Astrocyte (in vitro differentiated cells and primary cell): ENCODE results near the gene PLK4. TPM values are rescaled to one million over a fixed set of nuclear protein-coding genes. Genes with fewer than 3 reads are reported as not detected.

ENCODE experiments used
- DNase-seq: peaks from one replicate; pipeline ENCODE4 v3.0.0-alpha.2; 2010; ENCODE audit warnings: low read depth
- FAIRE-seq: peaks from 2 replicates; lab custom pipeline; 2011; peaks lifted over from hg19 to GRCh38; lab: Jason Lieb, UNC
- H2AFZ ChIP-seq: 2 replicates; pipeline ENCODE4 v1.6.0; 2012; ENCODE audit warnings: low read depth, low read length, inconsistent platforms
- H3K27ac ChIP-seq: 2 replicates; pipeline ENCODE4 v1.5.1; 2011; ENCODE audit warnings: low read depth, low read length, inconsistent platforms
- H3K27me3 ChIP-seq: 2 replicates; pipeline ENCODE4 v1.6.0; 2011; ENCODE audit warnings: low read length, inconsistent platforms; ENCODE audit not compliant: insufficient read depth
- H3K36me3 ChIP-seq: 2 replicates; pipeline ENCODE4 v1.5.1; 2011; ENCODE audit warnings: low read length, inconsistent platforms; ENCODE audit not compliant: insufficient read depth
- H3K4me1 ChIP-seq: 2 replicates; pipeline ENCODE4 v1.5.1; 2011; ENCODE audit warnings: low read length, inconsistent platforms; ENCODE audit not compliant: insufficient read depth
- H3K4me2 ChIP-seq: 2 replicates; pipeline ENCODE4 v1.6.0; 2012; ENCODE audit warnings: low read length, inconsistent platforms
- H3K4me3 ChIP-seq: 2 replicates; pipeline ENCODE4 v1.5.1; 2011; ENCODE audit warnings: low read depth, mild to moderate bottlenecking, low read length, inconsistent platforms; ENCODE audit not compliant: insufficient read depth
- H3K79me2 ChIP-seq: 2 replicates; pipeline ENCODE4 v1.6.0; 2012; ENCODE audit warnings: mild to moderate bottlenecking, low read length, inconsistent platforms; ENCODE audit not compliant: insufficient read depth
- H3K9ac ChIP-seq: 2 replicates; pipeline ENCODE4 v1.6.0; 2012; ENCODE audit warnings: mild to moderate bottlenecking, low read length, inconsistent platforms
- H3K9me3 ChIP-seq: 2 replicates; pipeline ENCODE4 v1.5.1; 2012; ENCODE audit warnings: low read depth, mild to moderate bottlenecking, low read length, inconsistent platforms; ENCODE audit not compliant: insufficient read depth
- H4K20me1 ChIP-seq: 2 replicates; pipeline ENCODE4 v1.6.0; 2012; ENCODE audit warnings: low read length, inconsistent platforms; ENCODE audit not compliant: insufficient read depth
- H3K27ac Mint-ChIP-seq: one replicate; pipeline ENCODE4 v1.8.0; 2021; ENCODE audit warnings: mild to moderate bottlenecking, mixed read lengths; ENCODE audit not compliant: unreplicated experiment
- H3K27me3 Mint-ChIP-seq: one replicate; pipeline ENCODE4 v1.8.0; 2021; ENCODE audit warnings: low read depth, mixed read lengths; ENCODE audit not compliant: unreplicated experiment
- H3K36me3 Mint-ChIP-seq: one replicate; pipeline ENCODE4 v1.8.0; 2021; ENCODE audit warnings: low read depth, mixed read lengths; ENCODE audit not compliant: unreplicated experiment
- H3K4me1 Mint-ChIP-seq: one replicate; pipeline ENCODE4 v1.8.0; 2021; ENCODE audit warnings: low read depth, mixed read lengths; ENCODE audit not compliant: unreplicated experiment
- H3K4me3 Mint-ChIP-seq: one replicate; pipeline ENCODE4 v1.8.0; 2021; ENCODE audit warnings: mild to moderate bottlenecking, moderate library complexity, mixed read lengths; ENCODE audit not compliant: unreplicated experiment
- H3K9me3 Mint-ChIP-seq: one replicate; pipeline ENCODE4 v1.8.0; 2021; ENCODE audit warnings: mild to moderate bottlenecking, mixed read lengths; ENCODE audit not compliant: unreplicated experiment
- CTCF ChIP-seq: IDR thresholded peaks from 2 replicates; pipeline ENCODE4 v1.5.1; 2011; ENCODE audit warnings: low read depth, mild to moderate bottlenecking, inconsistent platforms, low read length, moderate library complexity; ENCODE audit not compliant: insufficient read depth
- EZH2 ChIP-seq: IDR thresholded peaks from 2 replicates; pipeline ENCODE4 v1.6.1; 2012; ENCODE audit warnings: mild to moderate bottlenecking, low read length, inconsistent platforms; ENCODE audit not compliant: insufficient read depth
- total RNA-seq: library from RNA; stranded (reverse); gene quantifications from 2 replicates; pipeline ENCODE4 v1.2.1, GENCODE V29; 2021

Gene PLK4
- total RNA-seq, 1 donor from 2014 or later, result 2.8 TPM

GRCh38 chr4:127857641-127858040, 23.1 kb upstream of the PLK4 start:
- Mint-ChIP-seq H3K9me3 (peaks cover 9% of the 10 kb centered on the region), H3K27ac (peak overlapping the region; percentile 6), H3K4me1 (peaks cover 18% of the 10 kb centered on the region), H3K36me3 (peaks cover 4% of the 10 kb centered on the region), H3K27me3 (no peaks in the 10 kb centered on the region), H3K4me3 (no peak overlapping the region)
- no peak for DNase-seq
- no peak overlapping the region for H3K27ac ChIP-seq
- H3K4me2 ChIP-seq, result no peak overlapping the region
- H3K4me3 ChIP-seq, result no peak overlapping the region
- TF ChIP-seq CTCF (no peak), EZH2 (no peak)
- no peak overlapping the region for H2AFZ ChIP-seq
- no peak overlapping the region for H3K9ac ChIP-seq
- no peaks in the 10 kb centered on the region for H3K79me2 ChIP-seq
- no peaks in the 10 kb centered on the region for H4K20me1 ChIP-seq
- H3K27me3 ChIP-seq, result no peaks in the 10 kb centered on the region
- H3K36me3 ChIP-seq, result no peaks in the 10 kb centered on the region
- H3K4me1 ChIP-seq, result peaks cover 12% of the 10 kb centered on the region
- no peak for FAIRE-seq
- H3K9me3 ChIP-seq, result no peaks in the 10 kb centered on the region

- Histone ChIP-seq H3K4me2 (no peak overlapping the region), H3K4me1 (peaks cover 12% of the 10 kb centered on the region), H3K9me3 (no peaks in the 10 kb centered on the region), H3K27ac (no peak overlapping the region), H3K9ac (no peak overlapping the region), H3K36me3 (no peaks in the 10 kb centered on the region), H4K20me1 (no peaks in the 10 kb centered on the region), H2AFZ (no peak overlapping the region), H3K27me3 (no peaks in the 10 kb centered on the region), H3K4me3 (no peak overlapping the region), H3K79me2 (no peaks in the 10 kb centered on the region)
- H3K36me3 Mint-ChIP-seq, result peaks cover 3% of the 10 kb centered on the region
- no peaks in the 10 kb centered on the region for H3K9me3 Mint-ChIP-seq
- no peak overlapping the region for H3K4me3 Mint-ChIP-seq
- DNase-seq, result no peak
- H3K27ac Mint-ChIP-seq, result no peak overlapping the region
- no peak for FAIRE-seq
- peaks cover 16% of the 10 kb centered on the region for H3K4me1 Mint-ChIP-seq
- TF ChIP-seq CTCF (no peak), EZH2 (no peak)
- no peaks in the 10 kb centered on the region for H3K27me3 Mint-ChIP-seq
These were observed 12.5 kb upstream of the PLK4 start for GRCh38 chr4:127868196-127868595.

GRCh38 chr4:127870281-127870680, 10.4 kb upstream of the PLK4 start:
- peak overlapping the region; percentile 58 for H3K4me2 ChIP-seq

More at GRCh38 chr4:127870281-127870680, 10.4 kb upstream of the PLK4 start:
- Histone ChIP-seq H2AFZ (peak overlapping the region; percentile 59), H3K79me2 (no peaks in the 10 kb centered on the region), H3K4me1 (peaks cover 12% of the 10 kb centered on the region), H3K27me3 (no peaks in the 10 kb centered on the region), H3K9ac (peak overlapping the region; percentile 28), H4K20me1 (no peaks in the 10 kb centered on the region), H3K9me3 (no peaks in the 10 kb centered on the region), H3K27ac (no peak overlapping the region), H3K4me3 (no peak overlapping the region), H3K36me3 (no peaks in the 10 kb centered on the region)
- Mint-ChIP-seq H3K27me3 (no peaks in the 10 kb centered on the region), H3K4me3 (no peak overlapping the region), H3K27ac (peak overlapping the region; percentile 2), H3K36me3 (peaks cover 2% of the 10 kb centered on the region), H3K4me1 (peaks cover 16% of the 10 kb centered on the region), H3K9me3 (peaks cover 3% of the 10 kb centered on the region)
- TF ChIP-seq EZH2 (no peak), CTCF (no peak)
- no peak for DNase-seq
- no peak for FAIRE-seq
